MM.1S (cell line): Measurements from ENCODE around the gene CCSER2.

ENCODE experiments used
- DNase-seq: peaks from one replicate; pipeline ENCODE4 v3.0.0-alpha.2; 2015
- H2AFZ ChIP-seq: fragments of 300-600 bp; sonication (generic); 2 replicates; pipeline ENCODE4 v1.6.0; 2016; ENCODE audit warnings: antibody characterized with exemption, low read length
- H3F3A ChIP-seq: fragments of 300-600 bp; sonication (generic); 2 replicates; pipeline ENCODE4 v1.6.1; 2016; ENCODE audit warnings: mild to moderate bottlenecking, antibody characterized with exemption, low read length, moderate library complexity, mixed read lengths; ENCODE audit not compliant: insufficient read depth
- H3K27ac ChIP-seq: fragments of 300-600 bp; sonication (generic); 2 replicates; pipeline ENCODE4 v1.5.1; 2016; ENCODE audit warnings: mild to moderate bottlenecking, low read length
- H3K27me3 ChIP-seq: fragments of 300-600 bp; sonication (generic); replicated peaks from 2 replicates; pipeline ENCODE4 v1.6.0; 2016; ENCODE audit warnings: low read length; ENCODE audit not compliant: insufficient read depth
- H3K36me3 ChIP-seq: fragments of 300-600 bp; sonication (generic); replicated peaks from 2 replicates; pipeline ENCODE4 v1.6.1; 2016; ENCODE audit warnings: mild to moderate bottlenecking, low read length, mixed read lengths; ENCODE audit not compliant: insufficient read depth
- H3K4me1 ChIP-seq: fragments of 300-600 bp; sonication (generic); 2 replicates; pipeline ENCODE4 v1.6.1; 2016; ENCODE audit warnings: low read length, mixed read lengths
- H3K4me2 ChIP-seq: fragments of 300-600 bp; sonication (generic); 2 replicates; pipeline ENCODE4 v1.6.0; 2016; ENCODE audit warnings: low read depth, low read length
- H3K4me3 ChIP-seq: fragments of 300-600 bp; sonication (generic); 2 replicates; pipeline ENCODE4 v1.5.1; 2016; ENCODE audit warnings: low read length, mixed read lengths
- H3K79me2 ChIP-seq: fragments of 300-600 bp; sonication (generic); 2 replicates; pipeline ENCODE4 v1.6.1; 2016; ENCODE audit warnings: mixed run types, low read length, mixed read lengths
- H3K9ac ChIP-seq: fragments of 300-600 bp; sonication (generic); 2 replicates; pipeline ENCODE4 v1.6.1; 2016; ENCODE audit warnings: low read length, mixed read lengths
- H3K9me2 ChIP-seq: fragments of 300-600 bp; sonication (generic); replicated peaks from 2 replicates; pipeline ENCODE4 v1.6.1; 2016; ENCODE audit warnings: mild to moderate bottlenecking, low read length, mixed read lengths; ENCODE audit not compliant: insufficient read depth
- H3K9me3 ChIP-seq: fragments of 300-600 bp; sonication (generic); replicated peaks from 2 replicates; pipeline ENCODE4 v1.6.1; 2016; ENCODE audit warnings: mild to moderate bottlenecking, low read length, mixed read lengths; ENCODE audit not compliant: insufficient read depth
- H4K20me1 ChIP-seq: fragments of 300-600 bp; sonication (generic); 2 replicates; pipeline ENCODE4 v1.6.1; 2016; ENCODE audit warnings: mild to moderate bottlenecking, low read length, moderate library complexity, mixed read lengths; ENCODE audit not compliant: insufficient read depth
- EZH2 ChIP-seq: fragments of 300-600 bp; sonication (generic); optimal IDR thresholded peaks from 2 replicates; pipeline ENCODE3; 2017; ENCODE audit warnings: low read depth, mild to moderate bottlenecking, antibody characterized with exemption, low read length, mixed read lengths
- EZH2phosphoT487 ChIP-seq: fragments of 300-600 bp; sonication (generic); IDR thresholded peaks from 2 replicates; pipeline ENCODE4 v1.6.1; 2018; ENCODE audit warnings: antibody characterized with exemption, low read length
- TF ChIP-seq, protein P1 (sequence below): fragments of 300-600 bp; sonication (generic); IDR thresholded peaks from 2 replicates; pipeline ENCODE4 v1.5.1; 2016; ENCODE audit warnings: antibody characterized with exemption, low read length, mixed read lengths

Gene CCSER2

DNA sequence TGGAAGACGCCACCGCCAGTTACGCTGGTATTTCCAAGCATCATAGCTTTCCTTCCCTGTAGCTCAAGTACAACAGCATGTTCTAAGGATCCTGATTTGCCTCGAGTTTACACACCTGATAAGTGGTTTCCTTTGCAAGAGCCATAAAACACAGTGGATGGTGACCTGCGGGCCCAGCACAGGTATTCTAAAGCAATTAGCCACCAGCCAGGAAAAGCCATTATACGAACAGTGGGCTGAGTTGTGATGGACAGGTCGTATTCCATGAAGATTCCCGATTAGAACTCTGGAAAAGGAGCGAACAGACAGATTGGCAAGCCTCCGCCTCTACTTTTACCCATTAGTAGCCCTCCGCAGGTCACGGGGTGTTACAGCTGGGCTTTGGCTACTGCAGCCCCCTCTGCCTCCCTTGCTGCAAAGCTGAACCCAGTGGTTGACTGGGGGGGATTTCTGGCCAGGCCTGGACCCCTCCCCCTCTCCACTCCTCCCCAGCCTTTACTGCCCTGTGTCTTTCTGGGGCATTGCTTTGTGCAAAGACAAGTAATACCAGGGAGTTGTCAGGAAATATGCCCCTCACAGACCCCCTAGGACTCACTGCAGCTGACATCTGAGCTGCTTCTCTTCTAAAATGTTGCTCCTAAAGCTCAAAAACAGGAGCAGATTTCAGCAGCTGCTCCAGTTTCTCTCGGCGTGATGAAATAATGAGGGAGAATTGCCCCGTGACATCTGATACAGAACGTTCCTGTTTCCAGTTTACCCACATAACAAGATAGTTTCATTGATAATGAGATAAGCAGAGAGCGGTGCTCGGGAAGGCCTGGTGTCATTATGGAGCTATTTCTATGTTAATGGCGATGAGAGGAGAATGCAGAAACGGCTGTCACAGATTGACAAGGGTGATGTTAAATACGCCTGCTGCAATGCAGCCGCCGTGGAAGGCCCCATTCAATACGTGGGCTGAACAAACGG lies 214.4 kb downstream of the CCSER2 start:
- TF ChIP-seq EZH2phosphoT487 (no peak), EZH2 (no peak)
- TF ChIP-seq, protein P1, sequence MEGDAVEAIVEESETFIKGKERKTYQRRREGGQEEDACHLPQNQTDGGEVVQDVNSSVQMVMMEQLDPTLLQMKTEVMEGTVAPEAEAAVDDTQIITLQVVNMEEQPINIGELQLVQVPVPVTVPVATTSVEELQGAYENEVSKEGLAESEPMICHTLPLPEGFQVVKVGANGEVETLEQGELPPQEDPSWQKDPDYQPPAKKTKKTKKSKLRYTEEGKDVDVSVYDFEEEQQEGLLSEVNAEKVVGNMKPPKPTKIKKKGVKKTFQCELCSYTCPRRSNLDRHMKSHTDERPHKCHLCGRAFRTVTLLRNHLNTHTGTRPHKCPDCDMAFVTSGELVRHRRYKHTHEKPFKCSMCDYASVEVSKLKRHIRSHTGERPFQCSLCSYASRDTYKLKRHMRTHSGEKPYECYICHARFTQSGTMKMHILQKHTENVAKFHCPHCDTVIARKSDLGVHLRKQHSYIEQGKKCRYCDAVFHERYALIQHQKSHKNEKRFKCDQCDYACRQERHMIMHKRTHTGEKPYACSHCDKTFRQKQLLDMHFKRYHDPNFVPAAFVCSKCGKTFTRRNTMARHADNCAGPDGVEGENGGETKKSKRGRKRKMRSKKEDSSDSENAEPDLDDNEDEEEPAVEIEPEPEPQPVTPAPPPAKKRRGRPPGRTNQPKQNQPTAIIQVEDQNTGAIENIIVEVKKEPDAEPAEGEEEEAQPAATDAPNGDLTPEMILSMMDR, result no peak
- Histone ChIP-seq H3K27me3 (no peaks in the 10 kb centered on the region), H3K4me3 (no peak overlapping the region), H3K36me3 (no peaks in the 10 kb centered on the region), H2AFZ (no peak overlapping the region), H3K79me2 (no peaks in the 10 kb centered on the region), H3K9me3 (no peaks in the 10 kb centered on the region), H3K4me1 (no peaks in the 10 kb centered on the region), H3F3A (no peaks in the 10 kb centered on the region), H3K9me2 (no peaks in the 10 kb centered on the region), H3K27ac (no peak overlapping the region), H4K20me1 (no peaks in the 10 kb centered on the region), H3K9ac (no peak overlapping the region), H3K4me2 (no peak overlapping the region)
- DNase-seq, result no peak

DNA sequence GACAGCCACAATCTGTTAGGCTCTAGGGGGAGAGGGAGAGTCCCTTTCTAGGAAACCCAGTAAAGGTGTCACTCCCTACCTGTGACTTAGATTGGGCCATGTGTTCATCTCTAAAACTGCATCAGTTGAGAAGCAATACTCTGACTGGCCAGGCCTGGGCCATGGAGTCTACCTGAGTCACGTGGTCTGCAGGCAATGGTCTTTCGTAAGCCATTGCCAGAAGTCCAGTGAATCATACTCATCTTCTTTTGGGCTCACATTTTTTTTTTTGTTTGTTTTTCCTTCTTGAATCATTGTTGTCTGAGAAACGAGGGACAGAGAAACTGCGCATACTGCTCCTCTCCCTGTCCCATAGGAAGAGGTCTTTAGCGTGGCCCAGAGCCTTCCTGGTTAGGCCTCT lies 215.6 kb downstream of the CCSER2 start:
- no peak overlapping the region for H2AFZ ChIP-seq
- H3K27me3 ChIP-seq, result no peaks in the 10 kb centered on the region
- TF ChIP-seq, protein P1, result no peak
- no peak for TF ChIP-seq EZH2
- no peak for TF ChIP-seq EZH2phosphoT487
- no peaks in the 10 kb centered on the region for H3K9me2 ChIP-seq
- H3K9me3 ChIP-seq, result no peaks in the 10 kb centered on the region
- H3K79me2 ChIP-seq, result no peaks in the 10 kb centered on the region
- no peaks in the 10 kb centered on the region for H3F3A ChIP-seq
- no peaks in the 10 kb centered on the region for H3K36me3 ChIP-seq
- no peaks in the 10 kb centered on the region for H3K4me1 ChIP-seq
- H3K9ac ChIP-seq, result no peak overlapping the region
- no peak overlapping the region for H3K4me2 ChIP-seq
- H4K20me1 ChIP-seq, result no peaks in the 10 kb centered on the region
- DNase-seq, result no peak
- no peak overlapping the region for H3K4me3 ChIP-seq
- no peak overlapping the region for H3K27ac ChIP-seq

DNA sequence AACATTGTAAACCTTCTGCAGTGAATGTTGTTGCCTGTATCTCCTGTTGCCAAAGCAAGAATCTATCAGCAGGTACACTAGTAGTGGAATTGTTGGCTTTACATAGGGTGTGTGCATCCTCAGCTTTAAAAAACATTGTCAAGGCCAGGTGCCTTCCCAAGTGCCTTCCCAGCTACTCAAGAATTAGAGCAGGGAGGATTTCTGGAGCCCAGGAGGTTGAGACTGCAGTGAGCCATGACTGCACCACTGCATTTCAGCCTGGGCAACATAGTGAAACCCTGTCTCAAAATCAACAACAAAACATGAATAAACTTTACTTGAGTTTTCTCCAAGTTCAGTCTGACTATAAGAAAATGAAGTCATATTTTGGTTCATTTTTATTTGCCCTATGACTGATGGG lies 217.3 kb downstream of the CCSER2 start:
- no peaks in the 10 kb centered on the region for H3K9me2 ChIP-seq
- no peak overlapping the region for H3K9ac ChIP-seq
- H3K36me3 ChIP-seq, result no peaks in the 10 kb centered on the region
- H3K4me1 ChIP-seq, result no peaks in the 10 kb centered on the region
- no peak overlapping the region for H2AFZ ChIP-seq
- H3K79me2 ChIP-seq, result no peaks in the 10 kb centered on the region
- TF ChIP-seq EZH2phosphoT487, result no peak
- no peak for TF ChIP-seq EZH2
- TF ChIP-seq, protein P1, result no peak
- H4K20me1 ChIP-seq, result no peaks in the 10 kb centered on the region
- no peaks in the 10 kb centered on the region for H3F3A ChIP-seq
- no peaks in the 10 kb centered on the region for H3K9me3 ChIP-seq
- no peak overlapping the region for H3K4me3 ChIP-seq
- no peak overlapping the region for H3K27ac ChIP-seq
- no peaks in the 10 kb centered on the region for H3K27me3 ChIP-seq
- no peak overlapping the region for H3K4me2 ChIP-seq
- DNase-seq, result no peak
